Transverse colon (tissue), 4 donors: ENCODE data around the gene SLC24A3.
"Not testable (repeated sequence)": the region's sequence is repeated elsewhere in the genome, so short reads cannot be mapped to it uniquely, and the experiment has no call there.

Source experiments
- EP300 ChIP-seq: sonication (generic); formaldehyde crosslinking; IDR thresholded peaks from one replicate; pipeline ENCODE4 v1.6.1; 2017; ENCODE audit warnings: antibody characterized with exemption, low read depth
- POLR2A ChIP-seq: fragments of 450-650 bp; IDR thresholded peaks from one replicate; pipeline ENCODE4 v1.6.1; 2016; ENCODE audit warnings: antibody characterized with exemption, mild to moderate bottlenecking, moderate library complexity
- POLR2AphosphoS5 ChIP-seq, 3 donors: sonication (generic); formaldehyde crosslinking; IDR thresholded peaks; one replicate each; pipeline ENCODE4 v1.6.1; 2016; ENCODE audit warnings: antibody characterized with exemption in 3 of 3
- TF ChIP-seq, protein P1 (sequence below), 5 experiments: fragments of 200-600 bp in 3 of 5; fragments of 450-650 bp in 2 of 5; sonication (generic) in 3 of 5; IDR thresholded peaks; 1 replicate in 2 of 5; 2 replicates in 3 of 5; pipeline ENCODE4 v1.5.1; 2016 to 2017; ENCODE audit warnings: antibody characterized with exemption in 5 of 5, inconsistent platforms in 3 of 5, mild to moderate bottlenecking in 2 of 5, moderate library complexity in 1 of 5

DNA sequence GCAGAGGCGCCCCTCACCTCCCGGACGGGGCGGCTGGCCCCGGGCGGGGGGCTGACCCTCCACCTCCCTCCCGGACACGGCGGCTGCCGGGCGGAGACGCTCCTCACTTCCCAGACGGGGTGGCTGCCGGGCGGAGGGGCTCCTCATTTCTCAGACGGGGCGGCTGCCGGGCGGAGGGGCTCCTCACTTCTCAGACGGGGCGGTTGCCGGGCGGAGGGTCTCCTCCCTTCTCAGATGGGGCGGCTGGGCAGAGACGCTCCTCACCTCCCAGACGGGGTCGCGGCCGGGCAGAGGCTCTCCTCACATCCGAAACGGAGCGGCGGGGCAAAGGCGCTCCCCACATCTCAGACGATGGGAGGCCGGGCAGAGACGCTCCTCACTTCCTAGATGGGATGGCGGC, 466.1 kb downstream of the SLC24A3 start:
- TF ChIP-seq, protein P1, sequence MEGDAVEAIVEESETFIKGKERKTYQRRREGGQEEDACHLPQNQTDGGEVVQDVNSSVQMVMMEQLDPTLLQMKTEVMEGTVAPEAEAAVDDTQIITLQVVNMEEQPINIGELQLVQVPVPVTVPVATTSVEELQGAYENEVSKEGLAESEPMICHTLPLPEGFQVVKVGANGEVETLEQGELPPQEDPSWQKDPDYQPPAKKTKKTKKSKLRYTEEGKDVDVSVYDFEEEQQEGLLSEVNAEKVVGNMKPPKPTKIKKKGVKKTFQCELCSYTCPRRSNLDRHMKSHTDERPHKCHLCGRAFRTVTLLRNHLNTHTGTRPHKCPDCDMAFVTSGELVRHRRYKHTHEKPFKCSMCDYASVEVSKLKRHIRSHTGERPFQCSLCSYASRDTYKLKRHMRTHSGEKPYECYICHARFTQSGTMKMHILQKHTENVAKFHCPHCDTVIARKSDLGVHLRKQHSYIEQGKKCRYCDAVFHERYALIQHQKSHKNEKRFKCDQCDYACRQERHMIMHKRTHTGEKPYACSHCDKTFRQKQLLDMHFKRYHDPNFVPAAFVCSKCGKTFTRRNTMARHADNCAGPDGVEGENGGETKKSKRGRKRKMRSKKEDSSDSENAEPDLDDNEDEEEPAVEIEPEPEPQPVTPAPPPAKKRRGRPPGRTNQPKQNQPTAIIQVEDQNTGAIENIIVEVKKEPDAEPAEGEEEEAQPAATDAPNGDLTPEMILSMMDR (IDR thresholded peaks at IDR 0.05) = not testable (repeated sequence)
- not testable (repeated sequence) for TF ChIP-seq POLR2A; POLR2AphosphoS5 (IDR thresholded peaks at IDR 0.05); EP300
